Measurements from ENCODE around the gene SP7.
A peak's percentile ranks its signal among the peaks of the same experiment; 100 is the strongest.

Gene SP7

DNA sequence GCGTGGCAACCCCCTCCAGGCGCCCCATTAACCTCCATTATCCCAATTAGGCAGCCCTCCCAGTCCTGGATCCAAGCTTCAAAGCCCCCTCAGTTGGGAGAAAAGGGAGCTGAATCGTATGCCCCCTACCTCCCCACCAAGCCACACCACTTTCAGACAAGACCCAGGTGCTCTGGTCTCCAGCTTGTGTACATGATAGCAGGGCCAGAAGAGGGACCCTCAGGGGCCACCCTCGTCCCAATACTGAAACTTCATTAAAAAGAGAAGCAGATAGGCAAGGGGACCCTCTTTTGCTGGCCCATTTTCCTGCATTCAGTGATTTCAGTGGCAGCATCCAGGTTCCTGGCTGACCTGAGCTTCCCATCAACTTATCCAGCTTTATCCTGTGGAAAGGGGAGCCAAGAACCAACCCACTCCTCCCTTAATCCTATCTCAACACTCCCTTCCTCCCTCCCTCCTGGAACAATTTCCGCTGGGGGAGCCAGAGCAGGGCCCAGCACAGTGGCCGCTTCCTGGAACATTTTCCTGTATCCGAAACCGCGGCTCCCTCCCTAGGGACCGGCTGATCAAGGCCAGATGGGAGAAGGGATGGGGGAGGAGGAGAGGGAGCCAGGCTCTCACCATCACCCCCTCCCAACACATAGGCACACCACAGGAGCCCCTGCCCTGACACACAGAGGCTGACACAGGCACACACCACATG is 9.5 kb upstream of the SP7 start:
- no peak for TF ChIP-seq CTCF (IDR thresholded peaks at IDR 0.05; ENCODE audit: extremely low read depth, insufficient read depth, missing control alignments)
- in situ Hi-C loops (cut with MboI; ENCODE audit: low pct_unique_long_range_greater_than_20kb, low sequenced_read_pairs, unreplicated experiment), result no loop called here
- DNase-seq (ENCODE audit: low spot score), result no peak

DNA sequence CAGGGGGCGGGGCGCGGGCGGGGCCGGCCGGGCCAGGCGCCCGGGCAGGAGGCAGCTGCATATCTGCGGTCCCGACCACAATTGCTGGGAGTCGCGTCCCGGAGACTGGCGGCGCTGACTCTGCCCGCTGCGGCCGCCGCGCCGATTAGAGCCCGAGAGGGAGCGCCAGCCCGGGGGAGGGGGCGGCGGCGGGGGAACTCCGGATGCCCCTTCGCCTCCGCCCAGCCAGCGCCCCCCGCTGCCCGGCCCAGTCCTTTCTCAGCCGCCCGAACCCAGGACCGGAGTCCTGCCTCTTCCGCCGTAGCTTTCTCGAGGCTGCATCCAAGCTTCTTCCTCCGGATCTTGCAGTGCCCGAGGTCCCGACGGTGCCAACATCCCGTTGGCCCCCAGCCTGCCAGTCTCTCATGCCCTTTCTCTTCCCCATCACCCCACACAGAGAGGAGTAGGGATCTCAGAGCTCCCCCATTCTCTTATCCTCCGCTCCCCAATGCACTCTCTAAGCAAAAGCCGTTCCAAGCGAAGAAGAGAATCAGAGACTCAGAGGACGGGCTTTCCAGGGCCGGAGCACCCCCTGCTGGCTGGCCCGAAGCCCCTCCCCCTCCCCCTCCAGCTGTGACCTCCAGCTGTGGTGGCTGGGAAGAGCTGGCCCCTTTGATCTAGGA is 8.8 kb upstream of the SP7 start:
- DNase-seq (ENCODE audit: low spot score), result peak; percentile 83
- TF ChIP-seq CTCF (IDR thresholded peaks at IDR 0.05; ENCODE audit: extremely low read depth, insufficient read depth, missing control alignments), result peak; percentile 79
- in situ Hi-C loops (cut with MboI; ENCODE audit: low pct_unique_long_range_greater_than_20kb, low sequenced_read_pairs, unreplicated experiment), result no loop called here

- in situ Hi-C loops (cut with MboI; ENCODE audit: low pct_unique_long_range_greater_than_20kb, low sequenced_read_pairs, unreplicated experiment), result no loop called here
- DNase-seq (ENCODE audit: low spot score), result no peak
- no peak for TF ChIP-seq CTCF (IDR thresholded peaks at IDR 0.05; ENCODE audit: extremely low read depth, insufficient read depth, missing control alignments)
Measured at GRCh38 chr12:53344487-53344823, 8.3 kb upstream of the SP7 start.

DNA sequence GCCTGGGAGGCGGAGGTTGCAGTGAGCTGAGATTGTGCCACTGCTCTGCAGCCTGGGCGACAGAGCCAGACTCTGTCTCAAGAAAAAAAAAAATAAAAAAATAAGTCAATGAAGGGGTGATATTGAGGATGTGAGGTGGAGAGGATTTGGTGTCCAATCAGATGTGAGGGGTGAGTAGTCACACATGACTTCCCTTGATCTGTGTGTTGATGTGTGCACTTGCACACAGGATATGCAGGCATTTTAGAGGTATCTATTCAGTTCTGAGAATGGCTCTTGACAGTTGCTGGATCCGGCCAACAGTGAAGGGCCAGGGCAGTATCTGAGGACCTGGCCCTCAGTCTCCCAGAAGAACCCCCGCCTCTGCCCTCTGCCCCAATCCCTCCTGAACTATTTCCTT is 7.8 kb upstream of the SP7 start:
- in situ Hi-C loops (cut with MboI; ENCODE audit: low pct_unique_long_range_greater_than_20kb, low sequenced_read_pairs, unreplicated experiment), result no loop called here
- no peak for DNase-seq (ENCODE audit: low spot score)
- no peak for TF ChIP-seq CTCF (IDR thresholded peaks at IDR 0.05; ENCODE audit: extremely low read depth, insufficient read depth, missing control alignments)

GRCh38 chr12:53343449-53343848 is 7.3 kb upstream of the SP7 start:
- in situ Hi-C loops (cut with MboI; ENCODE audit: low pct_unique_long_range_greater_than_20kb, low sequenced_read_pairs, unreplicated experiment), result no loop called here

DNA sequence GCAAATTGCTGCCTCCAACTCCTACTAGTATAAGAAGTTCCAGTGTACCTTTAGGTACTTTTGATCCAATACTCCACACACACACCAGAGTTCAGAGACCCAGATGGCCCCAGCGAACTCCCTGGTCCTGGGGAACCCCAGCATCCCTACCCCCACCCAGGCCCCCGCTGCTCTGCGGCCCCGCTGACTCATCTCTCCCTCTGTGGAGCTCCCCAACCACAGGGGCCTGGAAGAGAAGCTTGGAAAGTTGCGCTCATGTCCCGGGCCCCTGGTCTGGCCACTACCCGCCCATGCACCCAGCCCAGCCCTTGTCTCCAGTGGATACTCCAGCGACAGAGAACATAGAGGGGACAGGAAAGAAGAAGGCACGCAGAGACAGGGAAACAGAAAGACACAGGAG is 4.2 kb upstream of the SP7 start:
- no peak for TF ChIP-seq CTCF (IDR thresholded peaks at IDR 0.05; ENCODE audit: extremely low read depth, insufficient read depth, missing control alignments)
- no peak for DNase-seq (ENCODE audit: low spot score)
- in situ Hi-C loops (cut with MboI; ENCODE audit: low pct_unique_long_range_greater_than_20kb, low sequenced_read_pairs, unreplicated experiment), result no loop called here

More at GRCh38 chr12:53343449-53343848, 7.3 kb upstream of the SP7 start:
- no peak for TF ChIP-seq CTCF (IDR thresholded peaks at IDR 0.05; ENCODE audit: extremely low read depth, insufficient read depth, missing control alignments)
- no peak for DNase-seq (ENCODE audit: low spot score)
